Astrocyte of the cerebellum (primary cell): ENCODE measurements around the gene NHERF1.

Experiments used
- DNase-seq: peaks from one replicate; pipeline ENCODE4 v3.0.0-alpha.2; 2011; ENCODE audit warnings: low read depth
- H3K4me3 ChIP-seq: 2 replicates; pipeline ENCODE4 v1.5.1; 2011; ENCODE audit warnings: mild to moderate bottlenecking, low read depth, low read length, moderate library complexity
- in situ Hi-C: cut with HindIII; loops from 2 replicates; pipeline ENCODE4 v1.10.0; 2017; ENCODE audit warnings: low sequenced_read_pairs
- TF ChIP-seq, protein P1 (sequence below): IDR thresholded peaks from 2 replicates; pipeline ENCODE4 v1.5.1; 2012; ENCODE audit warnings: low read length, low read depth, moderate library complexity, mild to moderate bottlenecking; ENCODE audit errors: missing control alignments

Gene NHERF1

DNA sequence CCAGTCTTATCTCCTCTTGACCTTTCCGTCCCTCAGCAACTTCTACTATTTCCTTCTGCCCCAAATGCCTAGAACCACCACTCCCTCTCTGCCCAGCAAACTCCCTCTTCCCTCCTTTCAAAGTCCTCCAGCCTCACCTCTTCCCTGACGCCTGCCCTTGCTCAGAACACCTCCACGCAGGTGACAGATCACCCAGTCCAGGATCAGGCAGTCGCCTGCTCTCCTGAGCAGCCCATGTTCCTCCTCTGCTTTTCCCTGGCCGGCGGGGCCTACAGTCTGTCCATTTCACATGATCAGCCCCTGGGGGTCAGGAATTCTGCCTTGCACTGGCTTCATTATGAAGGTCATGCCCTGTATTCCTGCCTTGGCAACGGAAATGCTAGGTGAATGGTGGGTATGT, 36.1 kb upstream of the NHERF1 start:
- in situ Hi-C loops = no loop called here
- TF ChIP-seq, protein P1, sequence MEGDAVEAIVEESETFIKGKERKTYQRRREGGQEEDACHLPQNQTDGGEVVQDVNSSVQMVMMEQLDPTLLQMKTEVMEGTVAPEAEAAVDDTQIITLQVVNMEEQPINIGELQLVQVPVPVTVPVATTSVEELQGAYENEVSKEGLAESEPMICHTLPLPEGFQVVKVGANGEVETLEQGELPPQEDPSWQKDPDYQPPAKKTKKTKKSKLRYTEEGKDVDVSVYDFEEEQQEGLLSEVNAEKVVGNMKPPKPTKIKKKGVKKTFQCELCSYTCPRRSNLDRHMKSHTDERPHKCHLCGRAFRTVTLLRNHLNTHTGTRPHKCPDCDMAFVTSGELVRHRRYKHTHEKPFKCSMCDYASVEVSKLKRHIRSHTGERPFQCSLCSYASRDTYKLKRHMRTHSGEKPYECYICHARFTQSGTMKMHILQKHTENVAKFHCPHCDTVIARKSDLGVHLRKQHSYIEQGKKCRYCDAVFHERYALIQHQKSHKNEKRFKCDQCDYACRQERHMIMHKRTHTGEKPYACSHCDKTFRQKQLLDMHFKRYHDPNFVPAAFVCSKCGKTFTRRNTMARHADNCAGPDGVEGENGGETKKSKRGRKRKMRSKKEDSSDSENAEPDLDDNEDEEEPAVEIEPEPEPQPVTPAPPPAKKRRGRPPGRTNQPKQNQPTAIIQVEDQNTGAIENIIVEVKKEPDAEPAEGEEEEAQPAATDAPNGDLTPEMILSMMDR = no peak
- DNase-seq = no peak
- H3K4me3 ChIP-seq = no peak overlapping the region

DNA sequence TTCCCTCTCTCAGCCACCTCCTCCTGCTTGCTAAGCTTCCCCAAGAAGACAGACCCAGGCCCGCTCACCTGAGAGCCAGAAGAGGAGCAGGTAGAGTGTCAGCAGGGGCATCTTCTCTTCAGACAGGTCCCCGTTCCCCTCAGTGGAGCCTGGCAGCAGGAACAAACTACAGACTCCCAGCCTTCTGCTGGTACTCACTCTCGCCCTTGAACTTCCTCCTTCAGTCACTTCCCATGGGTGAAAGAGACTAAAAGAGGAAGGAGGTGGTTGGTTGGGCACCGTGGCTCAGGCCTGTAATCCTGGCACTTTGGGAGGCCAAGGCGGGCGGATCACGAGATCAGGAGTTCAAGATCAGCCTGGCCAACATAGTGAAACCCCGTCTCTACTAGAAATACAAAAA, 35.7 kb upstream of the NHERF1 start, which contains the start of gene CD300LF:
CD300LF (minus strand) TSS at position 168 of the 400 bp plus-strand sequence; CDS start at position 111, 57 bp downstream.
- TF ChIP-seq, protein P1 = no peak
- no peak for DNase-seq
- in situ Hi-C loops = no loop called here
- no peak within 1 kb of the TSS for H3K4me3 ChIP-seq

DNA sequence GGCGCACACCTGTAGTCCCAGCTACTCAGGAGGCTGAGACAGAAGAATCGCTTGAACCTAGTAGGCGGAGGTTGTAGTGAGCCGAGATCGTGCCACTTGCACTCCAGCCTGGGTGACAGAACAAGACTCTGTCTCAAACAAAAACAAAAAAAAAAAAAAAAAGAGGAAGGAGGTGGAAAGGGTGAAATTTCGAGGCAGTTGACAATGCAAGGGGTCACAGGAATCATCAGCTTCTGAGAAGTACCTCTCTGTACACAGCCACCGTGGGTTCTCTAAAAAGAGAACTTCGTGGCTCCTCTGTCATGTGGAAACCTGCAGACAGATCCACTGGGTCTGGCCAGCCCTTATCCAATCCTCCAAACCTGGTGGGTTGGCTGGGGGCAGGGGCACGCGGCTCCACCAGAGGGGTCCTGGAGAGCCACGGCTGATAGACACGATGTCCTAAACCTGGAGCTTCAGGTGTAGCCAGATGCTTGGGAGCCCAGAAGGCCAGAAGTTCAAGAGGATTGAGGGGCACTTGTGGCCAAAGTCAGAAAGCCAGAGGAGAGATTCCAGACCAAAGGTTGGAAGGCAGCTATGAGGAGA, 35.2 kb upstream of the NHERF1 start:
- TF ChIP-seq, protein P1 = no peak
- no peak for DNase-seq
- in situ Hi-C loops = no loop called here
- H3K4me3 ChIP-seq = no peak overlapping the region

DNA sequence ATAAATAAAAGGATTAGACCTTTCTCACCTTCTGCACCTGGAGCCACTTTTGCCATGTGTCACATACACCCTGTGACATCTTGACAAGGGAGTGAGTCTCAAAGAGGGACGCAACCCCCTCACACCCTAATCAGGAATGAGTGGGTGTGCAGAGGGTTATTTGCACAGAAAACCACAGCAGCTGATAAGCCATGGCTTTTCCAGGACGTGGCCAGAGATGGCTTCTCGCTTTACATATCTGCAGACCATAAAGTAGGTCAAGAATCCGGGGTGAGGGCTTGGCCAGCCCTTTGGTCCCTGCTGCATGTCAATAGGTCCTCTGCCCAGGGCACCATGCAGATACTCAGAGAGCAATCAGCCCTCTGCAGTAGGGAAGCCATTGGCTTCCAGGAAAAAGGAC, 33.3 kb upstream of the NHERF1 start:
- DNase-seq = no peak
- TF ChIP-seq, protein P1 = no peak
- H3K4me3 ChIP-seq = no peak overlapping the region
- in situ Hi-C loops = no loop called here

DNA sequence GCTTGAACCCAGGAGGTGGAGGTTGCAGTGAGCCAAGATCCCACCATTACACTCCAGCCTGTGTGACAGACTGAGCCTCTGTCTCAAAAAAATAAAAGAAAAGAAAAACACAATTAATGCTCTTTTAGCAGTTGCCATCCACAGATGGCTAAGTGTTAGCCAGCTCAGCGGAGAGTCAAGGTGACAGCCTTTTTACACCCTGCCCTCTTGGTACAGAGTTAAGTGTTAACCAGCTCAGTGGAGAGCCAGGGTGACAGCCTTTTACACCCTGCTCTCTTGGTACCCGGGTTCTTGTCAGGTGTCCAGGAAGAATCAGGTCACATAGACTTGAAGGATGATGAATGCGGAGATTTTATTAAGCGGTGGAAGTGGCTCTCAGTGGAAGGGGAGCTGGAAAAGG, 27.9 kb upstream of the NHERF1 start:
- DNase-seq = no peak
- in situ Hi-C loops = no loop called here
- no peak overlapping the region for H3K4me3 ChIP-seq
- TF ChIP-seq, protein P1 = no peak

DNA sequence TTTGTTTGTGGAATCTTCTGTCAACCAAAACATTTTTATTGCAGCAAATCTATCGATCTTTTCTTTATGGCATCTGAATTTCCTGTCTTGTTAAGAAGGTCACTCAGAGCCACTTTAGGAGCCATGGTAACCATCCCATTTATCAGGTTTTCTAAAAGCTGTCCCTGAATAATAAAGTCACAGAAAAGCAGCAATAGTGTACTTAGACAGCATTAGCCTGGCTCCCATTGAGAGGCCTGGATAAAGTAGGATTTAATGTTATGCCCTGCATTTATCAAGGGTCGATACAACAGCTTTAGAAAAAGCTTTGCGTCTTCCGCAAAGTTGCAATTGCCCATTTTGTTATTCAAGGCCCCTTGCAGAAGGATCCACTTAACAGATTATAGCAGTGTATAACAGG, 25.6 kb upstream of the NHERF1 start:
- in situ Hi-C loops = no loop called here
- DNase-seq = no peak
- no peak overlapping the region for H3K4me3 ChIP-seq
- TF ChIP-seq, protein P1 = no peak
